Measurements from ENCODE around the gene GPRIN1.

GPRIN1 gene

GRCh38 chr5:176561259-176561658 is 48.7 kb downstream of the GPRIN1 start:
- TF ChIP-seq CTCF (IDR thresholded peaks at IDR 0.05; ENCODE audit: insufficient read depth, low read length) (no peak), POLR2AphosphoS5 (IDR thresholded peaks at IDR 0.05; ENCODE audit: low read depth) (no peak), REST (IDR thresholded peaks at IDR 0.05; ENCODE audit: insufficient replicate concordance, low read depth) (no peak), SPI1 (IDR thresholded peaks at IDR 0.05; ENCODE audit: borderline replicate concordance, low read depth) (no peak), GABPA (IDR thresholded peaks at IDR 0.05; ENCODE audit: low read depth) (no peak)
- H3K27me3 ChIP-seq (ENCODE audit: insufficient read depth, poor library complexity, severe bottlenecking): no peaks in the 10 kb centered on the region
- no peak overlapping the region for H3K27ac ChIP-seq (replicated peaks)
- no peak overlapping the region for H3K4me3 ChIP-seq (replicated peaks; ENCODE audit: insufficient read depth, low read length)
- DNase-seq (ENCODE audit: low read depth in 1 of 2, low spot score in 1 of 2): no peak

- Histone ChIP-seq H3K27me3 (ENCODE audit: insufficient read depth, poor library complexity, severe bottlenecking) (no peaks in the 10 kb centered on the region), H3K27ac (replicated peaks) (no peak overlapping the region), H3K4me3 (replicated peaks; ENCODE audit: insufficient read depth, low read length) (no peak overlapping the region)
- no peak for TF ChIP-seq REST (IDR thresholded peaks at IDR 0.05; ENCODE audit: insufficient replicate concordance, low read depth)
- TF ChIP-seq CTCF (IDR thresholded peaks at IDR 0.05; ENCODE audit: insufficient read depth, low read length): no peak
- TF ChIP-seq SPI1 (IDR thresholded peaks at IDR 0.05; ENCODE audit: borderline replicate concordance, low read depth): no peak
- no peak for TF ChIP-seq GABPA (IDR thresholded peaks at IDR 0.05; ENCODE audit: low read depth)
- no peak for DNase-seq (ENCODE audit: low read depth in 1 of 2, low spot score in 1 of 2)
Measured at GRCh38 chr5:176560364-176560763, 49.6 kb downstream of the GPRIN1 start.

- Histone ChIP-seq H3K4me3 (replicated peaks; ENCODE audit: insufficient read depth, low read length) (no peak overlapping the region), H3K27ac (replicated peaks) (no peak overlapping the region), H3K27me3 (ENCODE audit: insufficient read depth, poor library complexity, severe bottlenecking) (no peaks in the 10 kb centered on the region)
- no peak for DNase-seq (ENCODE audit: low read depth in 1 of 2, low spot score in 1 of 2)
- TF ChIP-seq POLR2AphosphoS5 (IDR thresholded peaks at IDR 0.05; ENCODE audit: low read depth) (no peak), GABPA (IDR thresholded peaks at IDR 0.05; ENCODE audit: low read depth) (no peak), SPI1 (IDR thresholded peaks at IDR 0.05; ENCODE audit: borderline replicate concordance, low read depth) (no peak), REST (IDR thresholded peaks at IDR 0.05; ENCODE audit: insufficient replicate concordance, low read depth) (no peak), CTCF (IDR thresholded peaks at IDR 0.05; ENCODE audit: insufficient read depth, low read length) (no peak)
Measured at GRCh38 chr5:176559683-176560082, 50.3 kb downstream of the GPRIN1 start.

Measured in HL-60 (cell line).